DOHH2 (cell line): Measurements from ENCODE around the gene TSPAN14.

Experiments
- EZH2phosphoT487 ChIP-seq: fragments of 200-600 bp; sonication (generic); IDR thresholded peaks from 2 replicates; pipeline ENCODE4 v1.6.1; 2017; ENCODE audit warnings: borderline replicate concordance, mild to moderate bottlenecking, antibody characterized with exemption, low read length, moderate library complexity, mixed read lengths
- TF ChIP-seq, protein P1 (sequence below): fragments of 200-600 bp; sonication (generic); IDR thresholded peaks from one replicate; pipeline ENCODE4 v1.5.1; 2014; ENCODE audit warnings: antibody characterized with exemption, mild to moderate bottlenecking, low read depth, low read length; ENCODE audit not compliant: poor library complexity, severe bottlenecking

DNA sequence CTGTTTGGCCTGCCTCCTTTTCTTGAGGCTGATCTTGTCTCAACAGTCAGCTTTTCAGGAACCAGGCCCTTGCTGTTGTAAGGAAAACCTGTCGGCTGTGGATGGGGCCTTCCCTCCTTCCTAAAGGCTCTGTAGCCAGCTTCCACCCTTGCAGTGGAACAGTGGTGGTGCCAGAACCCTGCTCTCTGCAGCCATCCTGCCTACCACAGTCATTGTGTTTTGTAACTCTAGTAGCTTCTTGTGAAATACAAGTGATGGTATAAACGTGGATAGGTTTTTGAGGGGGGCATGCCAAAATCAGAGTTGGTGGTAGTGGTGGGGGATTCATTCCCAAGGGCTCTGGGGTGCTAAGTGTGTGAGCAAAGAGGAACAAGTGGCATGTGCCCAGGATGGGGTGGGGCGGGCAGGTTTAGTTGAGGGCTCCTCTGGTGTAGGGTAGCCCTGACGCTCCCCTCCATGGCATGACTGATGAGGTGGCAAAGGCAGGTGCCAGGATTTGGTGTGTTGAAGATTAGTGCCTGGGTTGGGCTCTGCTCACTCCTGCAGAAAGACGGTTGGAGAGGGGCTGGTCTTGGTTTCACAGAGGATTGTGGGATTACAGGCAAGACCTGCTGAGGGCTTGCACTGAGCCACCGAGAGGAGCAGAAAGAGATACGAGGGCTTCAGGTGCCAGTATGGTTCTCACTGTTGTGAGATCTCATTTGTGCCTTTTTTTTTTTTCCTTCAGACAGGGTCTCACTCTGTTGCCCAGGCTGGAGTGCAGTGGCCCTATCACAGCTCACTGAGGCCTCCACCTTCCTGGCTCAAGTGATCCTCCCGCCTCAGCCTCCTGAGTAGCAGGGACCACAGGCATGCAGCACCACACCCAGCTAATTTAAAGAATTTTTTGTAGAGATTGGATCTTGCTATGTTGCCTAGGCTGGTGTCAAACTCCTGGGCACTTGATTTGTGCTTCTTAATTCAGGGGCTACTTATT lies 7.4 kb downstream of the TSPAN14 start:
- TF ChIP-seq, protein P1, sequence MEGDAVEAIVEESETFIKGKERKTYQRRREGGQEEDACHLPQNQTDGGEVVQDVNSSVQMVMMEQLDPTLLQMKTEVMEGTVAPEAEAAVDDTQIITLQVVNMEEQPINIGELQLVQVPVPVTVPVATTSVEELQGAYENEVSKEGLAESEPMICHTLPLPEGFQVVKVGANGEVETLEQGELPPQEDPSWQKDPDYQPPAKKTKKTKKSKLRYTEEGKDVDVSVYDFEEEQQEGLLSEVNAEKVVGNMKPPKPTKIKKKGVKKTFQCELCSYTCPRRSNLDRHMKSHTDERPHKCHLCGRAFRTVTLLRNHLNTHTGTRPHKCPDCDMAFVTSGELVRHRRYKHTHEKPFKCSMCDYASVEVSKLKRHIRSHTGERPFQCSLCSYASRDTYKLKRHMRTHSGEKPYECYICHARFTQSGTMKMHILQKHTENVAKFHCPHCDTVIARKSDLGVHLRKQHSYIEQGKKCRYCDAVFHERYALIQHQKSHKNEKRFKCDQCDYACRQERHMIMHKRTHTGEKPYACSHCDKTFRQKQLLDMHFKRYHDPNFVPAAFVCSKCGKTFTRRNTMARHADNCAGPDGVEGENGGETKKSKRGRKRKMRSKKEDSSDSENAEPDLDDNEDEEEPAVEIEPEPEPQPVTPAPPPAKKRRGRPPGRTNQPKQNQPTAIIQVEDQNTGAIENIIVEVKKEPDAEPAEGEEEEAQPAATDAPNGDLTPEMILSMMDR = no peak
- no peak for TF ChIP-seq EZH2phosphoT487
